HG02588 (cell line): ENCODE data around the gene WWOX.

Source experiments
- ATAC-seq: cut with Tn5 transposase; IDR thresholded peaks from one replicate; pipeline ENCODE4 v1.9.1; 2021; ENCODE audit warnings: mild to moderate bottlenecking, moderate library complexity; ENCODE audit not compliant: unreplicated experiment

Gene WWOX

GRCh38 chr16:78630102-78630501, 530.6 kb downstream of the WWOX start:
- ATAC-seq: no peak

GRCh38 chr16:78633551-78633950, 534.1 kb downstream of the WWOX start:
- ATAC-seq: no peak

- ATAC-seq: no peak
Measured at GRCh38 chr16:78635807-78636206, 536.4 kb downstream of the WWOX start.

- ATAC-seq: no peak
Measured at GRCh38 chr16:78638371-78638770, 538.9 kb downstream of the WWOX start.

- peak; percentile 84 for ATAC-seq
Measured at GRCh38 chr16:78639775-78640174, 540.3 kb downstream of the WWOX start.

- no peak for ATAC-seq
Measured at GRCh38 chr16:78640886-78641285, 541.4 kb downstream of the WWOX start.

GRCh38 chr16:78641433-78641832, 542.0 kb downstream of the WWOX start:
- ATAC-seq: no peak

- ATAC-seq: no peak
Measured at GRCh38 chr16:78642621-78643285, 543.3 kb downstream of the WWOX start.

GRCh38 chr16:78645657-78646056, 546.2 kb downstream of the WWOX start:
- ATAC-seq: no peak

GRCh38 chr16:78647019-78647418, 547.6 kb downstream of the WWOX start:
- ATAC-seq: no peak

- ATAC-seq: no peak
Measured at GRCh38 chr16:78647491-78647890, 548.0 kb downstream of the WWOX start.

- no peak for ATAC-seq
Measured at GRCh38 chr16:78648517-78648916, 549.1 kb downstream of the WWOX start.

GRCh38 chr16:78650339-78651074, 551.1 kb downstream of the WWOX start:
- no peak for ATAC-seq

- ATAC-seq: no peak
Measured at GRCh38 chr16:78654929-78655328, 555.5 kb downstream of the WWOX start.

GRCh38 chr16:78655331-78656113, 556.1 kb downstream of the WWOX start:
- no peak for ATAC-seq

- ATAC-seq: no peak
Measured at GRCh38 chr16:78656887-78657286, 557.4 kb downstream of the WWOX start.

- no peak for ATAC-seq
Measured at GRCh38 chr16:78659216-78659615, 559.8 kb downstream of the WWOX start.

GRCh38 chr16:78659668-78660217, 560.3 kb downstream of the WWOX start:
- ATAC-seq: no peak

GRCh38 chr16:78660795-78661194, 561.3 kb downstream of the WWOX start:
- ATAC-seq: no peak

- ATAC-seq: no peak
Measured at GRCh38 chr16:78663690-78664089, 564.2 kb downstream of the WWOX start.
